Hepatocyte (in vitro differentiated cells): ENCODE measurements around the gene TAPBP. TPM values are rescaled to one million over a fixed set of nuclear protein-coding genes. Genes with fewer than 3 reads are reported as not detected.
A peak's percentile ranks its signal among the peaks of the same experiment; 100 is the strongest.
"Not testable (repeated sequence)": the region's sequence is repeated elsewhere in the genome, so short reads cannot be mapped to it uniquely, and the experiment has no call there.

ENCODE experiments used
- DNase-seq: peaks from one replicate; pipeline ENCODE4 v3.0.0-alpha.2; 2016; ENCODE audit warnings: low spot score
- H2AFZ ChIP-seq: fragments of 200-600 bp; sonication (generic); 2 replicates; pipeline ENCODE4 v1.6.0; 2016; ENCODE audit warnings: antibody characterized with exemption, mild to moderate bottlenecking
- H3K27ac ChIP-seq: fragments of 200-600 bp; sonication (generic); 2 replicates; pipeline ENCODE4 v1.5.1; 2016; ENCODE audit warnings: mild to moderate bottlenecking
- H3K27me3 ChIP-seq: fragments of 200-600 bp; sonication (generic); 2 replicates; pipeline ENCODE4 v1.6.1; 2016
- H3K36me3 ChIP-seq: fragments of 200-600 bp; sonication (generic); replicated peaks from 2 replicates; pipeline ENCODE4 v1.5.1; 2016; ENCODE audit warnings: low read depth; ENCODE audit not compliant: insufficient read depth
- H3K4me1 ChIP-seq: fragments of 200-600 bp; sonication (generic); 2 replicates; pipeline ENCODE4 v1.5.1; 2016; ENCODE audit warnings: mild to moderate bottlenecking, moderate library complexity; ENCODE audit not compliant: insufficient read depth
- H3K4me2 ChIP-seq: fragments of 200-600 bp; sonication (generic); 2 replicates; pipeline ENCODE4 v1.6.0; 2016
- H3K4me3 ChIP-seq: fragments of 200-600 bp; sonication (generic); 2 replicates; pipeline ENCODE4 v1.5.1; 2016; ENCODE audit warnings: mild to moderate bottlenecking
- H3K79me2 ChIP-seq: fragments of 200-600 bp; sonication (generic); 2 replicates; pipeline ENCODE4 v1.6.0; 2017; ENCODE audit warnings: mild to moderate bottlenecking
- H3K9me2 ChIP-seq: fragments of 200-600 bp; sonication (generic); replicated peaks from 2 replicates; pipeline ENCODE4 v1.6.0; 2017; ENCODE audit warnings: mild to moderate bottlenecking; ENCODE audit not compliant: insufficient read depth
- H3K9me3 ChIP-seq: fragments of 200-600 bp; sonication (generic); 2 replicates; pipeline ENCODE4 v1.5.1; 2016; ENCODE audit warnings: low read depth, mild to moderate bottlenecking
- H4K20me1 ChIP-seq: fragments of 200-600 bp; sonication (generic); 2 replicates; pipeline ENCODE4 v1.6.0; 2016; ENCODE audit warnings: mild to moderate bottlenecking; ENCODE audit not compliant: insufficient read depth, poor library complexity, severe bottlenecking
- EZH2 ChIP-seq: fragments of 200-600 bp; sonication (generic); IDR thresholded peaks from 2 replicates; pipeline ENCODE4 v1.6.1; 2016; ENCODE audit warnings: antibody characterized with exemption, mild to moderate bottlenecking, borderline replicate concordance
- EZH2phosphoT487 ChIP-seq: fragments of 200-600 bp; sonication (generic); IDR thresholded peaks from one replicate; pipeline ENCODE4 v1.6.1; 2018; ENCODE audit warnings: antibody characterized with exemption, mild to moderate bottlenecking, low read depth, moderate library complexity; ENCODE audit not compliant: unreplicated experiment, severe bottlenecking
- WGBS: methylation state at CpG from one replicate; pipeline ENCODE4 v1.1.6; 2016; ENCODE audit warnings: low lambda C conversion rate; ENCODE audit errors: missing lambda C conversion rate; 5-methylcytosine and 5-hydroxymethylcytosine counted together
- polyA plus RNA-seq: library from polyadenylated mRNA; unstranded; fragments of >200 nt; fragmentation: Nextera tagmentation; extraction: Ambion mirVana; gene quantifications from 2 replicates; pipeline ENCODE4 v1.2.1, GENCODE V29; 2016
- total RNA-seq: library from RNA; depleted of rRNA; stranded (reverse); fragments of >200 nt; gene quantifications from 2 replicates; pipeline ENCODE4 v1.2.3, GENCODE V29; 2014
- TF ChIP-seq, protein P1 (sequence below): fragments of 200-600 bp; sonication (generic); IDR thresholded peaks from 2 replicates; pipeline ENCODE4 v1.5.1; 2016; ENCODE audit warnings: antibody characterized with exemption, mild to moderate bottlenecking; ENCODE audit not compliant: poor library complexity

TAPBP gene
- total and polyA plus RNA-seq, 2 experiments from 2014 or later: 59.3 to 108 TPM

- Histone ChIP-seq H3K27ac (peak overlapping the region; percentile 97), H2AFZ (peak overlapping the region; percentile 88), H3K27me3 (no peaks in the 10 kb centered on the region), H3K4me2 (peak overlapping the region; percentile 91), H3K36me3 (no peaks in the 10 kb centered on the region), H3K9me3 (no peaks in the 10 kb centered on the region), H3K9me2 (no peaks in the 10 kb centered on the region), H3K4me3 (peak overlapping the region; percentile 74), H4K20me1 (peaks cover 29% of the 10 kb centered on the region), H3K4me1 (peaks cover 49% of the 10 kb centered on the region), H3K79me2 (peaks cover 29% of the 10 kb centered on the region)
- peak; percentile 32 for DNase-seq
- TF ChIP-seq EZH2phosphoT487: no peak
- TF ChIP-seq, protein P1, sequence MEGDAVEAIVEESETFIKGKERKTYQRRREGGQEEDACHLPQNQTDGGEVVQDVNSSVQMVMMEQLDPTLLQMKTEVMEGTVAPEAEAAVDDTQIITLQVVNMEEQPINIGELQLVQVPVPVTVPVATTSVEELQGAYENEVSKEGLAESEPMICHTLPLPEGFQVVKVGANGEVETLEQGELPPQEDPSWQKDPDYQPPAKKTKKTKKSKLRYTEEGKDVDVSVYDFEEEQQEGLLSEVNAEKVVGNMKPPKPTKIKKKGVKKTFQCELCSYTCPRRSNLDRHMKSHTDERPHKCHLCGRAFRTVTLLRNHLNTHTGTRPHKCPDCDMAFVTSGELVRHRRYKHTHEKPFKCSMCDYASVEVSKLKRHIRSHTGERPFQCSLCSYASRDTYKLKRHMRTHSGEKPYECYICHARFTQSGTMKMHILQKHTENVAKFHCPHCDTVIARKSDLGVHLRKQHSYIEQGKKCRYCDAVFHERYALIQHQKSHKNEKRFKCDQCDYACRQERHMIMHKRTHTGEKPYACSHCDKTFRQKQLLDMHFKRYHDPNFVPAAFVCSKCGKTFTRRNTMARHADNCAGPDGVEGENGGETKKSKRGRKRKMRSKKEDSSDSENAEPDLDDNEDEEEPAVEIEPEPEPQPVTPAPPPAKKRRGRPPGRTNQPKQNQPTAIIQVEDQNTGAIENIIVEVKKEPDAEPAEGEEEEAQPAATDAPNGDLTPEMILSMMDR: no peak
- TF ChIP-seq EZH2: no peak
- WGBS: 61% methylated on average over 39 of the region's 39 CpGs
These were observed 36.1 kb downstream of the TAPBP start for GRCh38 chr6:33277663-33278391.

GRCh38 chr6:33276864-33277662, 36.8 kb downstream of the TAPBP start, which contains the start of gene B3GALT4:
B3GALT4 (plus strand) TSS chr6:33277123; CDS start chr6:33277420, 297 bp downstream.
- Histone ChIP-seq H3K79me2 (peaks cover 36% of the 10 kb centered on the region), H4K20me1 (peaks cover 29% of the 10 kb centered on the region), H2AFZ (peak within 1 kb of the TSS; percentile 88), H3K4me1 (peaks cover 51% of the 10 kb centered on the region), H3K4me2 (peak within 1 kb of the TSS; percentile 91), H3K27me3 (no peaks in the 10 kb centered on the region), H3K27ac (peak within 1 kb of the TSS; percentile 97), H3K9me2 (no peaks in the 10 kb centered on the region), H3K4me3 (peak within 1 kb of the TSS; percentile 74), H3K9me3 (no peaks in the 10 kb centered on the region), H3K36me3 (no peaks in the 10 kb centered on the region)
- TF ChIP-seq, protein P1: peak; percentile 47
- TF ChIP-seq EZH2: no peak
- no peak for TF ChIP-seq EZH2phosphoT487
- DNase-seq: peak; percentile 88
- 3% methylated on average over 41 of the region's 80 CpGs for WGBS

- Histone ChIP-seq H3K27ac (peak overlapping the region; percentile 97), H3K27me3 (no peaks in the 10 kb centered on the region), H3K4me3 (peak overlapping the region; percentile 74), H3K9me3 (no peaks in the 10 kb centered on the region), H2AFZ (no peak overlapping the region), H3K79me2 (peaks cover 37% of the 10 kb centered on the region), H3K36me3 (no peaks in the 10 kb centered on the region), H3K4me1 (peaks cover 51% of the 10 kb centered on the region), H3K9me2 (no peaks in the 10 kb centered on the region), H4K20me1 (peaks cover 29% of the 10 kb centered on the region), H3K4me2 (peak overlapping the region; percentile 91)
- no peak for TF ChIP-seq EZH2
- TF ChIP-seq, protein P1: no peak
- no peak for TF ChIP-seq EZH2phosphoT487
- no peak for DNase-seq
These were observed 37.4 kb downstream of the TAPBP start for GRCh38 chr6:33276581-33276863.

DNA sequence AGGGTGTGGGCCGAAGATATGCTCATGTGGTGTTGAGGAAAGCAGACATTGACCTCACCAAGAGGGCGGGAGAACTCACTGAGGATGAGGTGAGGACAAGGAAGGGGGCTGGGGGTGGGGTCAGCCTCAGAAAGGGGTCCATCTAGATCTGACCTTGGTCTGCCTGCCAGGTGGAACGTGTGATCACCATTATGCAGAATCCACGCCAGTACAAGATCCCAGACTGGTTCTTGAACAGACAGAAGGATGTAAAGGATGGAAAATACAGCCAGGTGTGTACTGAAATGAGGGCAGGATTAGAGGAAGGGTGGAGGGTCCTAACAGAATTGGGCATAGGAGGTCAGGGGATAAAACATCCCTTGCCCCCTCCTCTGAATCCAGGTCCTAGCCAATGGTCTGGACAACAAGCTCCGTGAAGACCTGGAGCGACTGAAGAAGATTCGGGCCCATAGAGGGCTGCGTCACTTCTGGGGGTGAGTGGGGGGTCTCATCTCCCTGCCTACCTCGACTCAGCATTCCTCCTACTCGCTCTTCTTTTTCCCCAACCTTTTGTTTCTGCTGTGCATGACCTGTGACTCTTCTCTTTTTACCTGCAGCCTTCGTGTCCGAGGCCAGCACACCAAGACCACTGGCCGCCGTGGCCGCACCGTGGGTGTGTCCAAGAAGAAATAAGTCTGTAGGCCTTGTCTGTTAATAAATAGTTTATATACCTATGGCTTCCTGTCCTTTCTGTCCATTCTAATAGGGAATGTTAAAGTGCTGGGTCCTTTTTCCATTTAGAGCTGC, 37.9 kb downstream of the TAPBP start:
- Histone ChIP-seq H4K20me1 (peaks cover 29% of the 10 kb centered on the region), H3K4me2 (peak overlapping the region; percentile 91), H3K4me1 (peaks cover 52% of the 10 kb centered on the region), H3K27ac (peak overlapping the region; percentile 97), H3K79me2 (peaks cover 38% of the 10 kb centered on the region)
- not testable (repeated sequence) for H3K27me3 ChIP-seq, H3K4me3 ChIP-seq, DNase-seq, H2AFZ ChIP-seq, H3K9me2 ChIP-seq, H3K36me3 ChIP-seq, H3K9me3 ChIP-seq
- 80% methylated on average over 16 of the region's 16 CpGs for WGBS
